ENCODE data around the gene TTC7B. TPM values are rescaled to one million over a fixed set of nuclear protein-coding genes. Genes with fewer than 3 reads are reported as not detected.

The TTC7B gene
- total RNA-seq, 1 donor from 2014 or later, result 46.0 TPM

DNA sequence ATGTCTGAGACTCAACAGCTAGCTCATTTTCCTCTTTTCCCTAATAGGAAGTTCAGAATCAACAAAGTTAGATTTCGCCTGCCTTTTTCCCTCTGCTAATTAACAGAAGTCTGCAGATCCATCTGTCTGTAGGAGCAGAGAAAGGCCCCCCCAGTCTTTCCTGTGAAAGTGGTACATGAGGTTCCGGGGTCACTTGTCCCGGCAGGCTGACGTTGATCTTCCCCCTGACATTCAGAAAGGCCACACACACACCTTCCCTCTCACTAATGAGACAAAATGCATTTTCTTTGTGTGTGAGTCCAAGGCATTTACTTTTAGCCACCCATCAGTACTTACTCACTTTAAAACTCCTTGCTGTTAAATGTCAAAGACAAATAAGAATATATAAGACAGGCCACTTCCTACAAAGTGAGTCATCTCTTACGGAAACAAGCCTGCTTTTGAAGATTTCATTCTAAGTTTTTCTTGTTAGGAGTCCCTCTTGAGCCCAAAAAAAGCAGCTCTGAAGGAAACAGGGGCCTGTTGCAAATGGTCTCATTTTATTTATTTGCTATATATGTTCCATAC is 138.7 kb downstream of the TTC7B start:
- Histone ChIP-seq H3K27me3 (ENCODE audit: control insufficient read depth, insufficient read depth, low read length) (no peaks in the 10 kb centered on the region), H3K36me3 (ENCODE audit: control insufficient read depth, insufficient read depth, low read length) (no peaks in the 10 kb centered on the region), H3K4me3 (ENCODE audit: low read depth, low read length) (no peak overlapping the region)
- DNase-seq (ENCODE audit: low read depth), result no peak
- no peak for TF ChIP-seq CTCF (IDR thresholded peaks at IDR 0.05; ENCODE audit: insufficient read depth, low read length, poor library complexity, severe bottlenecking)

DNA sequence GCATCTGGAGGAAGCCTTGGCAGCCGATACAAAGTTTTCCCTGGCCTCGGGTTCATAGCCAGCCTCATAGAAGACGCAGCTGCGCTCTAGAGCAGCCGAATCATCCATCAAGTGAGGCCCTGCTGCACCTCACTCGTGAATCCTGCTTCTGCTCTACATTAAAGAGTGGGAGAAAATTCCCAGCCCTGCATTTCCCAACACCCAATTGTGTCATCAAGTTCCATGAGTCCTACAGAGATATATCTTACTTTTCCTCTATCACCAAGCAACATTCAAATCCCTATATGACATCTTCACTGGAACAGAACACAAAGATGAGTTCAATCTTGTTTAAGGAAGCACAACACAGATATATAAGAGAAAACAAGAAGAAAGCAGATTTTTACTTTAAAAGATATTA is 139.3 kb downstream of the TTC7B start:
- TF ChIP-seq CTCF (IDR thresholded peaks at IDR 0.05; ENCODE audit: insufficient read depth, low read length, poor library complexity, severe bottlenecking), result no peak
- Histone ChIP-seq H3K36me3 (ENCODE audit: control insufficient read depth, insufficient read depth, low read length) (no peaks in the 10 kb centered on the region), H3K4me3 (ENCODE audit: low read depth, low read length) (no peak overlapping the region), H3K27me3 (ENCODE audit: control insufficient read depth, insufficient read depth, low read length) (no peaks in the 10 kb centered on the region)
- DNase-seq (ENCODE audit: low read depth), result no peak

DNA sequence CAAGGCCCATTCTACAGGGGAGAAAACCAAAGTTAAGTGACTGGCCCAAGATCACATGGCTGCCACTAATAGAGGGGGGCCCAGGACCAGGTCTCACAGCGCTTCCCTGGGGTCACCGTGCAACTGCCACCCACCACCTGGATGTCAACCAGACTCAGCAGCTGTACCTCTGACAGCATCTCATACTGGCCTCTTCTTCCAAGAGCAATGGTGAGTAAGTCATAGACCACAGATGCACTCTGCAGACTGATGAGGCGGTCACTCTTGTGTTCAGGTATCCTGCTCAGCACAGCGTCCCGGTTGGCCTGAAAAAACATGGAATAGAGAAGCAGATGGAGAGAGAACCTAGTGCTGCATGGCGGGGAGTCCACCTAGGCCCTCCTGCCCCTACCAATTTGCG is 139.9 kb downstream of the TTC7B start:
- DNase-seq (ENCODE audit: low read depth), result no peak
- no peaks in the 10 kb centered on the region for H3K36me3 ChIP-seq (ENCODE audit: control insufficient read depth, insufficient read depth, low read length)
- no peak for TF ChIP-seq CTCF (IDR thresholded peaks at IDR 0.05; ENCODE audit: insufficient read depth, low read length, poor library complexity, severe bottlenecking)
- no peak overlapping the region for H3K4me3 ChIP-seq (ENCODE audit: low read depth, low read length)
- no peaks in the 10 kb centered on the region for H3K27me3 ChIP-seq (ENCODE audit: control insufficient read depth, insufficient read depth, low read length)

DNA sequence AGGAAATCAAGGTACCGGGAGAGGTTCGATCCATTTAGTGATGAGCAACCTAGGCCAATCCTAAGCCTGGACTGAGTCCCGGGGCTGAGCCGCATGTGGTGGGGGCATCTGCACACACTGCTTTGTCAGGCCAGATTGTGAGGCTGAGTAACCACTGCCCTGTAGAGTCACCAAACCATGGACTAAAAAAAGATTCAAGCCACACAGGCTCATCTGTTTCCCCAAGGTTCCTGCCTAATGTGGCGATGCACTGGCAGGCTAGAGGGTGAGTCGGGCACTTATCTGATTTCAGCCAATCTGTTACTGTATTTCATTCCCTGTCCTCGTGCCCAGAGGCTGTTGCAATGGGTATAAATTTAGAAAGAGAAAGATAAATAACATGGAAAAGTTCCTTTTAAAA is 140.8 kb downstream of the TTC7B start:
- H3K36me3 ChIP-seq (ENCODE audit: control insufficient read depth, insufficient read depth, low read length), result no peaks in the 10 kb centered on the region
- H3K27me3 ChIP-seq (ENCODE audit: control insufficient read depth, insufficient read depth, low read length), result no peaks in the 10 kb centered on the region
- TF ChIP-seq CTCF (IDR thresholded peaks at IDR 0.05; ENCODE audit: insufficient read depth, low read length, poor library complexity, severe bottlenecking), result no peak
- no peak overlapping the region for H3K4me3 ChIP-seq (ENCODE audit: low read depth, low read length)
- DNase-seq (ENCODE audit: low read depth), result no peak

DNA sequence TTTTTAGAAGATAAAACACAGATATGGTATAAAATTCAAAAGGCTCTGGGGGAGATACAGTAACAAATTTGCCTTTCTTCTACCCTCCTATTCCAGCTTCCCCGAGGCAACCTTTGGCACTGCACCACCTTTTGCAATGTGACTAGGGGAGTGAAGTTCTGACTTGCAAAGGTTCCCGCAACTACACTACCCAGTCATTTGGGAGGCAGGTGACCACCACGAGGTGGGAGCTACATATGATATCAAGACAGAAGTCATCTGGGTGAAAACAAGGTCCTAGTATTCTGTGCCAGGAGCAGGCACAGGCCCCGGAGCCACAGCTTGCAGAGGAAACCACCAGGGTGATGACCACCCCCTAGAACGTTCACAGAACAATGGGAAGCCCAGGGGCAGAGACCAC is 141.5 kb downstream of the TTC7B start:
- DNase-seq (ENCODE audit: low read depth), result no peak
- Histone ChIP-seq H3K27me3 (ENCODE audit: control insufficient read depth, insufficient read depth, low read length) (no peaks in the 10 kb centered on the region), H3K36me3 (ENCODE audit: control insufficient read depth, insufficient read depth, low read length) (no peaks in the 10 kb centered on the region), H3K4me3 (ENCODE audit: low read depth, low read length) (no peak overlapping the region)
- no peak for TF ChIP-seq CTCF (IDR thresholded peaks at IDR 0.05; ENCODE audit: insufficient read depth, low read length, poor library complexity, severe bottlenecking)

GRCh38 chr14:90674043-90674670 is 142.1 kb downstream of the TTC7B start:
- Histone ChIP-seq H3K27me3 (ENCODE audit: control insufficient read depth, insufficient read depth, low read length) (no peaks in the 10 kb centered on the region), H3K36me3 (ENCODE audit: control insufficient read depth, insufficient read depth, low read length) (no peaks in the 10 kb centered on the region), H3K4me3 (ENCODE audit: low read depth, low read length) (no peak overlapping the region)
- no peak for DNase-seq (ENCODE audit: low read depth)
- TF ChIP-seq CTCF (IDR thresholded peaks at IDR 0.05; ENCODE audit: insufficient read depth, low read length, poor library complexity, severe bottlenecking), result no peak
